Caki2 (cell line): ENCODE measurements around the gene CCDC158. TPM values are rescaled to one million over a fixed set of nuclear protein-coding genes. Genes with fewer than 3 reads are reported as not detected.

Source experiments
- DNase-seq: peaks from one replicate; pipeline ENCODE4 v3.0.0-alpha.2; 2015; ENCODE audit warnings: low read depth
- in situ Hi-C: cut with HindIII; loops from 2 replicates; pipeline ENCODE4 v1.10.0; 2016; ENCODE audit warnings: low sequenced_read_pairs, low pct_unique_long_range_greater_than_20kb, mixed read lengths
- total RNA-seq: library from RNA; depleted of rRNA; stranded (reverse); fragments of >200 nt; shearing (Covaris generic); gene quantifications from 2 replicates; pipeline ENCODE4 v1.2.3, GENCODE V29; 2014; ENCODE audit warnings: low replicate concordance; rRNA removed

The CCDC158 gene
- total RNA-seq, 1 experiment from 2014 or later: not detected

DNA sequence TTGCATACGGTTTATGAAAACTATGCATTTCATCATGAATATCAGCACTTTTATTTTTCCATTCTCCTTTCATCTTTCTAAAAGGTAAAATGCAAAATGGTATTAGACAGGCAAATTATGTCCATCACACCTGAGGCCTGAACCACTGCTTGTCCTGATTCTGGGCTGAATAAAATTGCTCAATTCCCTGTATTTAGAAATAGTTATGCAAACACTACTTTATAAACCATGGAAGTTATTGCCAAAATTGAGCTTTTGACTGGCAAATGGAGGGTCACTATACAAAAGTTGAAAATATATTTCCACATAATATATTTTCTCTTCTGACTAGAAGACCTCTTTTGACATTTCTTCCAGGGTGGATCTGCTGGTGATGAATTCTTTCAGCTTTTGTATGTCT lies 148.4 kb downstream of the CCDC158 start:
- in situ Hi-C loops: no loop called here
- no peak for DNase-seq

DNA sequence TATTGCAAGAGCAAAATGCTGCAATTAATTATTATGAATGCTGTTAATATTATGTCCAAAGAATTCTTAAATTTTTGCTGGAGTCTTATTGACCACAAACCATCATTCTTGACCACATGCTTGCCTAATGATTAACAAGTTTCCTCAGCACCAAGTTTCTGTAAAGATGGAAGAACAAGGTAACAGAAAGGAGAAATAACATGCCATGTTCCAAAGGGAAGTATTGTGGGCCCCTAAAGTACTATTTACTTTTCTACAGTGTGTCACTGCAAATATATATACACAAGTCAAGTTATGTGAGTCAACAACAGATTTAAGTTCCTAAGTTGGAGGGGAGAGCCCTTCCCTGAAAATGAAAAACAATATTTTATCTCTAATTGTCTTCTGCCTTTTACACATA lies 148.9 kb downstream of the CCDC158 start:
- in situ Hi-C loops: no loop called here
- no peak for DNase-seq

DNA sequence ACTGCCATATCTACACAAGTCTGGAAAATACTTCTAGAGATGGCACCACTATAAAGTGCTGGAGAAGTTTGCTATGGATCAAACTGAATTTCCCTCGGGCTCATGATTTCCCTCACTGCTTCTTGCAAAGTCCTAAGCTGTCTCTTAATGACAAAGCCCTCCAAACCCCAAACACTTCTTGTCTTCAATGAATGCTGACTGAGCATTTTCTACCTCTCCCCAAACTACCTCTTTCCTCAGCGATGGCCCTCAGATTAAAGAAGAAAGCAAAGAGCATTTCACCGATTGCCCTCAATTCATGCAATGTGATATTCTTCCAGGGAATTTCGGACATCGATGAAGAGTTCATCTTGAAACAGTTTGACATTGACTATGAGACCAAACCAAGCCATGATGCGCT lies 149.7 kb downstream of the CCDC158 start:
- in situ Hi-C loops: no loop called here
- DNase-seq: no peak

DNA sequence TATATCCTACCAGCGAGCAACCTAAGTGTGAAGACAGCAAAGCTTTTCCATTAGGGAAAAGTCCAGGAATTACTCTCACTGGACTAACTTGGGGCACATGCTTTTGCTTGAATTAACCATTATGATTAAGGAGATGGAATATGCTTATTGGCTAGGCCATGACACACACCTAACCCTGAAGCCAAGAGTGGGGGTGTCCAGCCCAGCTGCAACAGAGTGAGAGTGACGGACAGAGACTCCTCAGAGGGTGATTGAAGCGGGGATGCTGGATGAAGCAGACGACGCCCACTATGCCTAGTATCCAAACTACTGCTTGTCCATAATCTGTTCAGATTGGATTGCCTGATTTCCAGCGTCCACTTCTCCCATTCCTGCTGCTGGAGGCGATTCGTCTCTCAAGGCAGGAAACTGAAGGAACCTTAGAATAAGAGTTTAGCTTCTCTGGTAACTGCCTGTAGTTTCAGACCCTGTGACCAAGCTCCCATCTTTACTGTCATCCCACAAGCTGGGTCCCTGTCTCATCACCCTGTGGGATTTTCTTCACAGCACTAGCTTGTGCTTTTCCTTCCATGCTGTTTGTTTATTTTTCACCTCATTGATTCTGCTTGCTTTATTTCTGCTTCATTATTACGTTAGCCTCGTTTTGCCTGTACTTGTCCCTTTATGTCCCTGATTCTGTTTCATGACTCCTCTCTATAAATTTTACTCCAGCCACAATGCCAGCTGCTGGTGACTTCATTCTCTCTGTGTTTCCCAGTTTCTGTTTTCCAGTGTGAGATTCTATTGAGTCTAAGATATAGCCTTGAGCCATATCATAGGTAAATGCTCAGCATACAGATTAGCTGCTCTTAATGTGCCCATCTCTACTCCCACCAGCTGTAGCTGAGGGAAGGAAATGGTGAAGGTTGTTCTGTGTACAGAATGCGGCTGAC lies 150.4 kb downstream of the CCDC158 start:
- in situ Hi-C loops: no loop called here
- DNase-seq: no peak

DNA sequence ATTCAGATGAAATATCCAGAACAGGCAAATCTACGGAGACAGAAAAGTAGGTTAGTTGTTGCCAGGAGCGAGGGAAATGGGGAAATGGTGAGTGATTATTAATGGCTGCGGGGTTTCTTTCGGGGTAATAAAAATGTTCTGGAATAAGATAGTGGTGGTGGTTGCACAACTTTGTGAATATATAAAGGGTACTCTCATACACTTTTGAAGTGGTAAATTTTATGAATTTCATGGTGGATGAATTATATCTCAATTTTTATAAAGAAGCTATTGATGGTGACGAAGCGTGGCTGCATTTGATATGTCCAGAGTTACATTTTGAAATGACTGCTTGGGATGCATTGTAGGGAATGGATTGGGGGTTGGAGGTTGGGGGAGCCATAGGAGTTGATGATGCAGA lies 153.1 kb downstream of the CCDC158 start:
- in situ Hi-C loops: no loop called here
- DNase-seq: no peak

DNA sequence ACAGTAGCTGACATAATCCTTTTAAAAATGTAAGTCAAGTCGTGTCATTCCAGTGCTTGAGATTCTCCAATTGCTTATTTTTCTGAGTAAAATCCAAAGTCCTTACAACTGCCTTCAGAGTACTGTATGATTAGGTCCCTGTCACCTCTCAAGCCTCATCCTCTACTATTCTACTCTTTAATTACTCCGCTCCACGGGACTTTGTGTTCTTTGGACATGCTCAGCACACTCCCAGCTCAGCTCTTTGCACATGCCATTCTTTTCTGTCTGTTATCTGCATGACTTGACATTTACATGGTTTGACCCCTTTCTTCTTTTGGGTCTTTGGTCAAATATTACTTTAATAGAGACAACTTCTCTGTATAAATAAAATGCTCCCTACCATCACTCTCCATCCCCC lies 154.3 kb downstream of the CCDC158 start:
- in situ Hi-C loops: no loop called here
- DNase-seq: no peak

DNA sequence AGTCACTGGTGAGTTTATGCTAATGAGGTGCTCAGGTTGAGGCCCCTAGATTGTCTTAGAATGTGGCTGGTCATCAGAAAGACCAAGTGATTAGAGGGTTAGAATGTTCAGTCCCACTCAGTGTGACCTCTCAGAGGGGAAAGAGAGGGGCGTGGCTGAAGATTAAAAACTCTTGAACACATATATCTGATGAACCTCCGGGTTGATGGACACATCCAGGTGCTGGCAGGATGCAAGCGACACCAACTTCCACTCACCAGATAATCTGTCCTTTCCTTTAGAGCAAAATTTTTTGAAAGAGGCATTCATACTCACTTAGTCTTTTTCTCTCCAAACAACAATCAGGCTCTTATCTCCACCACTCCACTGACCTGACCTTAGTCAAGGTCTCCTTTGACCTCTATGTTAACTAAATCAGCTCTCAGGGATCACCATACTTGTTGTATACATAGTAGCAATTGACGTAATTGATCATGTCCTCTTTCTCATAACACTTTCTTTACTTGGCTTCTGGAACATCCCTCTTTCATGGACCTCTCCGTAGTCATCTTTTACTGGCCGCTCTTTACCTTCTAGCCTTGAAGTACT lies 155.2 kb downstream of the CCDC158 start:
- in situ Hi-C loops: no loop called here
- no peak for DNase-seq

Other genes starting within 250 kb of the CCDC158 start
- 89.9 and 94.3 TPM in 2 replicates for gene SCARB2, start 207.3 kb downstream of the CCDC158 start, total RNA-seq
- gene FAM47E, start 169.4 kb downstream of the CCDC158 start, total RNA-seq: 2.0 TPM in 1 of 2 replicates, not detected in the other
- gene STBD1, start 114.4 kb downstream of the CCDC158 start, total RNA-seq: 1.2 and 1.5 TPM in 2 replicates
- gene SHROOM3, start 14.1 kb upstream of the CCDC158 start, total RNA-seq: 20.2 and 33.9 TPM in 2 replicates